Measurements from ENCODE around the gene ANKRA2.
"Not testable (repeated sequence)": the region's sequence is repeated elsewhere in the genome, so short reads cannot be mapped to it uniquely, and the experiment has no call there.

The ANKRA2 gene

DNA sequence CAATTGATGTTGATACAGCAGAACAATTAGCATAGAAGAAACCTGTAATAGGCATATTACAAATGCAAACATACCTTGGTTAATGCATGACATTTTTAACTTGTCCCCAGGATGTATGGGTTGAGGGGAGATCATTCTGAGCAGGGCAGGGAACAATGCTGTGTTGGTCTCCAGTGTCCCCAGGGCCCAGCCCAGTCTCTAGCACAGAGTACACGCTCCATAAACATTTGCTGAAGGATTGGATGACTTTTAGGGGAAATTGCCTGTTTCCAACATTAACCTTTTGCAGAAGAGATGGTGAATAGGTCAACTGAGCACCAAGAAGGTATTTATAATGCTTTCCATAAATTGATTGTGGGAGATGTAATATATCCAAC is 20.0 kb downstream of the ANKRA2 start:
- DNase-seq, result no peak

DNA sequence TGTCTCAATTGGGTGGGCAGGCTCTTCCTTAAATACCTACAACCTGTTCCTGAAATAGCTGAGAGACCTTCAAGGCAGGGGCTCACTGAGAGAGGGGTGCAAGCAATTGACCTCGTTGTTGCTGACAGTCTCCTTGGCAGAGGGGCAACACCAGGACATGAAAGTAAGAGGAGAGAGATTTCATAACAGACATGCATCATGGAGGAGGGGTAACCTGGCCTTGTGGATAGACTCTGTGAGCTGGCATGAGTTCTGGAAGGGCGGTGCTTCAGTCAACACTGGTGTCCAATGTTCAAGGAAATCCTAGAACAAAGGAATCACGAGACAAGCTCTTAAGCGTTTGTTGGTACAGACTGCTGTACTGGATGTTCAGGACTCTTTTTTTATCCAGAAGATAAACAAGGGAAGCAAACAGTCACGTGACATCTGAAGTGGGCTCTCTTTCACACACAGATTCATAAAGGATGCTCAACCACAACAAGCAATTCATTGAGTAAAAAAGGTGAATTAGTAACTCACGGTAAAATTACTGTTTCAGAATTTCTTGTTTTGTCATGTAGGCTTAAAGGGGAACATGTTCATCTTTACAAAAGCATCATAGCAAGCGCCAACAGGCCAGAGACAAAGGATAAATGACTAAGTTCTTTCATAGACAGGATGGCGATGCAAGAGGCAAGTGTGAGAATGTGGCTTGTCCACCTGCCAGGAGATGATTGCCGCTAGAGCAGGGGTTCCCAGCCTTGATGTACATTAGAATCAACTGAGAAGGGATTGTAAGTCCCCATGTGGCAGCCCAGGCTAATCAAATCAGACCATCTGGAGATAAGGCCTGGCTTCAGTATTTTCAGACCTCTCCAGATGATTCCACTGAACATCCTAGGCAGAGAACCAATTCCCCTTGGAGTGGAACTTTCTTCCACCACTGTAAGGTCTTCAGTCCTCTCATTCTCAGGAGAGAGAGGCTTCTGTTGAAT is 20.7 kb downstream of the ANKRA2 start:
- DNase-seq, result no peak

DNA sequence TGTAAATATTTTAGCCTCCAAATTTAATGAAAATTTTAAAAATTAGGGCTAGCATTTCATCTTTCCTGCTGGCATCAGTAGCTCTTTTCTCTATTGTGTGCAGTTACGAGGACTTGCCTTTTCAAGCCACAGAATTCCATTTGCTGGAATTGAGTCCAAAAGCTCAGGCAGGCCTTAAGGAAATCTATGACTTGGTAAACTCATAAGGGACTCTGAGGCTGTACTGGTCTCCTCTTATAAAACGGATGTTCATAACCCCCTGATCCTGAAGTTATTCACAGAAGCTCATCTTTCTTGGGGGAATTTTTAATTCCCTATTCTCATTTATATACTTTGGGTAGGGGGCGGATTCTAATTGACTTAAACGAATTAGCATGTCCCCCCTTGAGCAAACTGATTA is 23.4 kb downstream of the ANKRA2 start:
- DNase-seq, result no peak

- DNase-seq, result no peak
Observed at GRCh38 chr5:73540192-73540591, 25.2 kb downstream of the ANKRA2 start.

DNA sequence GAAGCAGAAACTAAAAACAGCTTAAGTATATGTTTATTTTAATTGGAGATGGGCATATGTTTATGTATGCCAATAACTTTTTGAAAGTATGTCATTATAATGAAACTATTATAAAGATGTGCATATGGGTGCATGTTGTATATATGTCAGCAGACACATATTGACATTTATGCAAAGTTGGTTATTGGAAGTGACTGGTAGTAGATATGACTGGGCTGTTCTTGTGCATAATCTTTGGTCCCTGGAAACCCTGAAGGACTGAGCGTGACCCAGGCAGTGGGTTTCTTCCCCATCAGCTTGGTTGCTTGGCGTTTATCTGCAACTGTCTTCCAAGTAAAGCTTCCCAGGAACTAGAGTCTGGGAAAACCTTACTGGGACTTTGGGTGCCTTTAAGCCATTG is 25.7 kb downstream of the ANKRA2 start:
- no peak for DNase-seq

- DNase-seq, result no peak
Observed at GRCh38 chr5:73534971-73535370, 30.5 kb downstream of the ANKRA2 start.

GRCh38 chr5:73534011-73534644 is 31.3 kb downstream of the ANKRA2 start:
- no peak for DNase-seq

DNA sequence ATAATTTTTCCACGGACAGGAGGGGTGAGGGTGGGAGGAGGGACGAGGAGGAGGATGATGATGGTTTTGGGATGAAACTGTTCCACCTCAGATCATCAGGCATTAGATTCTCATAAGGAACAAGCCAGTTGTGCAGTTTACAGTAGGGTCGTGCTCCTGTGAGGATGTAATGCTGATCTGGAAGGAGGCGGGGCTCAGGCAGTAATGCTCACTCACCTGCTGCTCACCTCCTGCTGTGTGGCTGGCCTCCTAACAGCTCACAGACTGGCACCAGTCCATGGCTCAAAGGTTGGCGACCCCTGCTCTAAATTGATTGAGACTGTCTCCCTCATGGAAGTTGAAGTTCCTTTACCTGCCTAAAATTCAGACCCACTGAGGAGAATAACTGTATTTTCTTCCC is 33.2 kb downstream of the ANKRA2 start:
- DNase-seq, result no peak

DNA sequence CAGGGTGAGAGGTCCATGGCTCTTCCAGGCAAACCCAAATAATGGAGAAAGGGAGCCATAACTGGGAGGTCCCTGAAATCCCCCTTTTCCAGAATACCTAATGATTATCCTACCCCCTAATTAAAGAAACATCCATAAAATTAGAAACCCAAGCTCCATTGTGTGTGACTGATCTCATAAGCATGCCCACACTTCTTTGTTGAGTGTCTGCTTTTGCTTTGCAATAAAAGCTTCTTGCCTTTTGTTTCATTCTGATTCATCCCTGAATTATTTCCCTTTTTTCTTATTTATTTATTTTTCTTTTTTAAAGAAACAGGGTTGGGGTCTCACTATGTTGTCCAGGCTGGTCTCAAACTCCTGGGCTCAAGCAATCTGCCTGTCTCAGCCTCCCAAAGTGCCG is 34.1 kb downstream of the ANKRA2 start:
- DNase-seq, result no peak

GRCh38 chr5:73529081-73529480 is 36.4 kb downstream of the ANKRA2 start:
- DNase-seq, result no peak

GRCh38 chr5:73528248-73528647 is 37.2 kb downstream of the ANKRA2 start:
- no peak for DNase-seq

GRCh38 chr5:73525606-73526203 is 39.7 kb downstream of the ANKRA2 start:
- DNase-seq, result no peak

- no peak for DNase-seq
Observed at GRCh38 chr5:73523861-73524260, 41.6 kb downstream of the ANKRA2 start.

- DNase-seq, result no peak
Observed at GRCh38 chr5:73522989-73523388, 42.5 kb downstream of the ANKRA2 start.

DNA sequence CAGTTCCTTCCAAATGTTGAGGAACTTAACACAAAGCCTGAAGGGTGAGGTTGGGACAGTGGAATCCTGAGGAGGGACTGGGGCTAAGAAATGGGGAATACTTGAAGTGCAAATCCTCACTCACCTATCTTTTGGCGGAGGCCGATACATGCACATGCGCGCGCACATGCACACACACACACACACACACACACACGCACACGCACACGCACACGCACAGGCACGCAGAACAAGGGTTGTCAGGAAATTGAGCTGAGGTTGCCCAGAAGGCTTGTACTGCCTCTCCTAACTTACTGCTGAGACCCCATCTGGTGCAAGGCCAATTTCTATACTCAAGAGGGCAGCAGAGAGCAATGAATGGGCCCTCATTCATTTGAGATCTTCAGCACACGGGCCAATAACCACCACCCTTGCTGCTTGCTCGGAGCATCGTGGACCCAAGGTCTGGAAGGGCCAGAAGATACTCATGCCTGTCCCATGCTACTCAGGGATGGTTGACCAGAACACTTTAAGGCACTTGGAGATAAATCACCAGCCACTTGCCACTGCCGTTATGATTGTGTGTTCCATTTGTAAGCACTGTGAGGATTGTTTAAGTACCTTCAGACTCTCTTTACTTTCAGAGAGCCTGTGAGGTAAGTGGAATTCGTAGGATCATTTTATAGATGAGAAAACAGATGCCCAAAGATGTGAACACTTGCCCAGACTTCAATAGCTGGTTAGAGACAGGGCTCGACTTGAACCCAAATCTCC is 45.7 kb downstream of the ANKRA2 start:
- peak; percentile 70 for DNase-seq

DNA sequence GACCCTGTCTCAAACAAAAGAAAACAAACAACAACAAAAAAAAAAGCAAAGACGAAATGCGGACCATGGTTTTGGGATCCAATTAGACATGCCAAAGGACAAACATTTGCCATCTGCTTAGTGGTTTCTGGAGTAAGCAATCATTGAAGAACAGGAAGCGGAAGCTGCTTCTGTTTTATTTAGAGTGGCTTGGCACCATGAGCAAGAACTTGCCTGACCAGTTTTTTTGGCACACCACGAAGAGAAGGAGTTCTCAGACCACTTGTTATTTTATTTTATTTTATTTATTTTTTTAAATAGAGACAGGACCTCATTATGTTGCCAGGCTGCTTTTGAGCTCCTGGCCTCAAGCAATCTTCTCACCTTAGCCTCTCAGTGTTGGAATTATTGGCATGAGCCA is 50.2 kb downstream of the ANKRA2 start:
- no peak for DNase-seq

DNA sequence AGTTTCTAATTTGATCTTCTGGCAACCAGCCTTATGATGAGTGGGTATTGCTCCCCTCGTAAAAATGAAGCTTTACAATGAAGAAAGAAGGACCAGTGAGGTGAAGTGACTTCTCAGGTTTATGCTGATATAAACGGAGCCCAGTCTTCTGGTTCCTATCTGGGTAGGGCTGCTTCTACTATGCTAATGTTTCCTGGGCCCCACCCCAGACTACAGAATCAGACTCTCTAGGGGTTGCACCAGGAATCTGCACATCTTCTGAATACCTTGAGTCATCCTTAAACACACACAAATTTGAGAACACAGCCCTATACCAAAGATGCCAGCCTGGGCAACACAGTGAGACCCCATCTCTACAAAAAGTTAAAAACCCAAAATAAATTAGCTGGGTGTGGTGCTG is 51.0 kb downstream of the ANKRA2 start:
- no peak for DNase-seq

DNA sequence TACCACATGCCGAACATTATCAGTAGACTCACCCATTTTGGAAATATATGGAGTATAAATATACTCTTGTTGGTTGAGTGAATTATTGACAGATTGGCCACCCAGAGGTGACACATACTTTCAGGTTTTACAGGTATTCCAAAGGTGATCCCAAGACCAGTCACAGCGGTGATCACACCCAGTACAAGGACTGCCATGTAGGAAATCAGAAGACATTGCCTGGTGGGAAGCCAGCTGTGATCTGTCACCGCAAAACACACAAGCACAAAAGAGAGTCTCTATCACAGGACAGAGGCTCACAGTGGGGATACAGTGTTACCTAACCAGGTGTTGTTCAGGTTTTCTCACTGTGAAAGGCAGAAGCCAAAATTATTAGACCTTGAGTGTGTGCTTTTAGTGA is 51.4 kb downstream of the ANKRA2 start:
- DNase-seq, result no peak

- not testable (repeated sequence) for DNase-seq
Observed at GRCh38 chr5:73508521-73508920, 56.9 kb downstream of the ANKRA2 start.

DNA sequence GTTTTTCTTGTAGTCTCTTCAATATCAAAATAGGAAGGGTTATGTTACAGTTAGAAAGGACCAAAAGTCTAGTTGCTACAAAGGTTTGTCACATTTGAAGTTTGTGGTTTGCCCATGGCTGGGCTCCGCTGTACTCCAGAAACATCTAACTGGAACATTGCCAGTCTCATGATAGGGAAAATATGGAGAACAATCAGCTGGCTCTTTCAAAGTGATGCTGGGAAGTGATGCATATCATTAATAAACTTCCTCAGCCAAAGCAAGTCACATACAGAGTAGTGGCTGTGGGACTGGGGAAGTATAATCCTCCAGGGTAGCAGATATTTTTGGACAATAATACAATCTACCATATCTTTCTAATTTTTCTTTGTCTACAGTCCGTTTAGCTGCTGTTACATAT is 58.4 kb downstream of the ANKRA2 start:
- DNase-seq, result no peak

DNA sequence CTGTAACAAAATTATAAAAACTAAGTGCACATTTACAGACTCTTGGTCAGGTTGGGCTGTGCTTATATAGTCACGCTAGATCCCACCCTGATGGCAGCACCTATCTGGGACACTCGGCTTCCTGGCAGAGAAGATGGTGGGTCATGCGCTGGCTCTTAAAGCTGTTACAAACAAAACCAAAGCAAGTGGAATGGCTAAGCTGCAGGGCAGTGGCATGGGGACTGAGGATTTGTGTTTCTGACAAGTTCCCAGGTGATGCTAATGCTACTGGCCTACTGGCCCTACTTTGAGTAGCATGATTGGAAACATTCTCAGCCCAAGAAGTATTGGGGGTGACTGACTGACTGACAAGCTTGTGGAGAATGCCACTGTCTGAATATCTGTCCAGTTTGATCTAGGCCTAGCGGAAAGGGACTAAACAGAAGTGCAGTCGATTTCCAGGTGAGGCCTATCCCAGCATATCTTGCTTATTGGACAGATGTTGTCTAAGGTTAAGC is 58.9 kb downstream of the ANKRA2 start:
- no peak for DNase-seq

Data from stimulated activated CD4-positive, alpha-beta T cell treated with anti-CD3 and anti-CD28 coated beads, Interleukin-15, amount 100 ng/mL, for 24 hours (primary cell).